SIG-M5 (cell line): ENCODE results near the gene TNXB.
"Not testable (repeated sequence)": the region's sequence is repeated elsewhere in the genome, so short reads cannot be mapped to it uniquely, and the experiment has no call there.

Source experiments
- DNase-seq: peaks from one replicate; lab custom pipeline; 2025; lab: John Stamatoyannopoulos, UW

TNXB gene

GRCh38 chr6:32110632-32111031, 1.5 kb upstream of the TNXB start:
- DNase-seq: no peak

GRCh38 chr6:32109765-32110160, 625 bp upstream of the TNXB start:
- DNase-seq: no peak

GRCh38 chr6:32108727-32109113, 418 bp downstream of the TNXB start:
- DNase-seq: no peak

- no peak for DNase-seq
Observed at GRCh38 chr6:32108094-32108627, 977 bp downstream of the TNXB start.

- no peak for DNase-seq
Observed at GRCh38 chr6:32107406-32107805, 1.7 kb downstream of the TNXB start.

GRCh38 chr6:32105433-32105832, 3.7 kb downstream of the TNXB start:
- no peak for DNase-seq

GRCh38 chr6:32102255-32102654, 6.9 kb downstream of the TNXB start:
- DNase-seq: no peak

GRCh38 chr6:32100251-32100650, 8.9 kb downstream of the TNXB start:
- DNase-seq: not testable (repeated sequence)

GRCh38 chr6:32097364-32097763, 11.8 kb downstream of the TNXB start:
- DNase-seq: no peak

GRCh38 chr6:32096394-32097258, 12.5 kb downstream of the TNXB start:
- DNase-seq: no peak

- no peak for DNase-seq
Observed at GRCh38 chr6:32096087-32096393, 13.1 kb downstream of the TNXB start.

- no peak for DNase-seq
Observed at GRCh38 chr6:32095338-32096086, 13.6 kb downstream of the TNXB start.

- DNase-seq: no peak
Observed at GRCh38 chr6:32092760-32093497, 16.2 kb downstream of the TNXB start.

GRCh38 chr6:32089082-32089828, 19.9 kb downstream of the TNXB start:
- no peak for DNase-seq

GRCh38 chr6:32088487-32089049, 20.6 kb downstream of the TNXB start:
- DNase-seq: no peak

- DNase-seq: no peak
Observed at GRCh38 chr6:32087574-32088486, 21.3 kb downstream of the TNXB start.

- no peak for DNase-seq
Observed at GRCh38 chr6:32086661-32087573, 22.2 kb downstream of the TNXB start.

GRCh38 chr6:32085759-32086459, 23.2 kb downstream of the TNXB start:
- DNase-seq: no peak

GRCh38 chr6:32084780-32085179, 24.4 kb downstream of the TNXB start:
- no peak for DNase-seq
